Upper lobe of right lung (tissue), 1 donor: Measurements from ENCODE around the gene RNF13. TPM values are rescaled to one million over a fixed set of nuclear protein-coding genes. Genes with fewer than 3 reads are reported as not detected.

Experiments used
- ATAC-seq: fragments of 200-7000 bp; cut with Tn5 transposase; one replicate; pipeline ENCODE4 v1.9.1; 2020; ENCODE audit warnings: mild to moderate bottlenecking, moderate library complexity
- DNase-seq: peaks from one replicate; pipeline ENCODE4 v3.0.0-alpha.2; 2020
- H3K27ac ChIP-seq: fragments of 200-600 bp; one replicate; pipeline ENCODE4 v1.8.0; 2022
- H3K27me3 ChIP-seq: fragments of 200-600 bp; one replicate; pipeline ENCODE4 v1.8.0; 2022; ENCODE audit warnings: mild to moderate bottlenecking
- H3K36me3 ChIP-seq: fragments of 200-600 bp; one replicate; pipeline ENCODE4 v1.8.0; 2022
- H3K4me1 ChIP-seq: fragments of 200-600 bp; one replicate; pipeline ENCODE4 v1.8.0; 2022
- H3K4me3 ChIP-seq: fragments of 200-600 bp; one replicate; pipeline ENCODE4 v1.8.0; 2022; ENCODE audit warnings: mild to moderate bottlenecking
- H3K9me3 ChIP-seq: fragments of 200-600 bp; one replicate; pipeline ENCODE4 v1.8.0; 2022
- intact Hi-C: fragments of 100-400 bp; cut with DNase I; formaldehyde crosslinking; loops from one replicate; pipeline ENCODE4 v1.11.0; 2022
- long read RNA-seq: library from polyadenylated mRNA; unstranded; transcript quantifications from one replicate; pipeline ENCODE4 v2.0.0, GENCODE V29; 2021
- total RNA-seq: library from RNA; stranded (reverse); fragmentation: NEBNext Ultra II Directional; extraction: Animal tissue kit (Norgen Biotek cat#: 25700); gene quantifications from one replicate; pipeline ENCODE4 v1.2.1, GENCODE V29; 2021
- TF ChIP-seq, protein P1 (sequence below): fragments of 200-600 bp; IDR thresholded peaks from one replicate; pipeline ENCODE4 v1.8.0; 2022; ENCODE audit warnings: antibody characterized with exemption
- donor health status: DM: no; HTN: yes; CAD: no; lungs with severe emphysema.

The RNF13 gene, protein sequence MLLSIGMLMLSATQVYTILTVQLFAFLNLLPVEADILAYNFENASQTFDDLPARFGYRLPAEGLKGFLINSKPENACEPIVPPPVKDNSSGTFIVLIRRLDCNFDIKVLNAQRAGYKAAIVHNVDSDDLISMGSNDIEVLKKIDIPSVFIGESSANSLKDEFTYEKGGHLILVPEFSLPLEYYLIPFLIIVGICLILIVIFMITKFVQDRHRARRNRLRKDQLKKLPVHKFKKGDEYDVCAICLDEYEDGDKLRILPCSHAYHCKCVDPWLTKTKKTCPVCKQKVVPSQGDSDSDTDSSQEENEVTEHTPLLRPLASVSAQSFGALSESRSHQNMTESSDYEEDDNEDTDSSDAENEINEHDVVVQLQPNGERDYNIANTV
- total RNA-seq = 136 TPM
- long read RNA-seq, transcript RNF13-203 (10 exons, 2,843 nt) = major isoform, 203 of 277 reads
- long read RNA-seq, transcript RNF13-212 (10 exons, 1,027 nt) = minor isoform, 16 of 277 reads
- long read RNA-seq, transcript RNF13-201 (11 exons, 2,866 nt) = minor isoform, 5 of 277 reads
- long read RNA-seq, partial matches to known transcripts = 10 of 277 reads
- long read RNA-seq, other reads (novel, unspliced or antisense) = 38 of 277 reads

DNA sequence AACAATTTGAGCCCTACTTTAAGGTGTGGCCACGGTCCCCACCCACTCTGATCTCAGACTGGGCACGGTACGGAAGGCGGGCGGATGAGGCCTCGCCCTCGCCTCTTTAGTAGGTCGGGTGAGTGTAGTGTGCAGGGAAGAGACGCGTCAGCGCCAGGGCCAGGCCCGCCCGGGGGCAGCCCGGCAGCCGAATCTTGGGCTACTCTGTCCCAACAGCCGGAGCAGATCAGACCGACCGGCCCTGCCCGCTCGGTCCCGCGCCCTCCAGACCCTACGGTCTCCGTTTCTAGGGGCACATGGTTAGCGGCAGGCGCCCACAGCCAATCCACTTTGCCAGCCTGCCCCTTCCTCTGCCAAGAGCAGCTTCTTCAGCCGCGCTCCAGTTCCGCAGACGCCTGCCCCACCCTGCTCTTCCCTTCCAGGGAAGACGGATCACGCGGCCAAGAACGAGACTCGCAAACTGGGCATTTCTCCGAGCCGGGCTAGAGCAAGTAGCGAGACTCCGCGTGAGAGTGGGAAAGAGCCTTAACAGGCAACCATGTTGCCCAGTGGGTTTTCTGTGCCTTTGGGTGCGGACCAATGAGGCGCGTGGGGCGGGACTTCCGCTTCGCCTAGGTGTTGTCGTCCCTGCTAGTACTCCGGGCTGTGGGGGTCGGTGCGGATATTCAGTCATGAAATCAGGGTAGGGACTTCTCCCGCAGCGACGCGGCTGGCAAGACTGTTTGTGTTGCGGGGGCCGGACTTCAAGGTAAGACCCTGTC is at the start of gene RNF13:
Gene RNF13, plus strand, starts transcription at position 610 of the 761 bp plus-strand sequence. CDS start 32,812 bp downstream, outside the sequence.
- H3K36me3 ChIP-seq = no peaks in the 10 kb centered on the region
- peak within 1 kb of the TSS; percentile 97 for H3K27ac ChIP-seq
- TF ChIP-seq, protein P1, sequence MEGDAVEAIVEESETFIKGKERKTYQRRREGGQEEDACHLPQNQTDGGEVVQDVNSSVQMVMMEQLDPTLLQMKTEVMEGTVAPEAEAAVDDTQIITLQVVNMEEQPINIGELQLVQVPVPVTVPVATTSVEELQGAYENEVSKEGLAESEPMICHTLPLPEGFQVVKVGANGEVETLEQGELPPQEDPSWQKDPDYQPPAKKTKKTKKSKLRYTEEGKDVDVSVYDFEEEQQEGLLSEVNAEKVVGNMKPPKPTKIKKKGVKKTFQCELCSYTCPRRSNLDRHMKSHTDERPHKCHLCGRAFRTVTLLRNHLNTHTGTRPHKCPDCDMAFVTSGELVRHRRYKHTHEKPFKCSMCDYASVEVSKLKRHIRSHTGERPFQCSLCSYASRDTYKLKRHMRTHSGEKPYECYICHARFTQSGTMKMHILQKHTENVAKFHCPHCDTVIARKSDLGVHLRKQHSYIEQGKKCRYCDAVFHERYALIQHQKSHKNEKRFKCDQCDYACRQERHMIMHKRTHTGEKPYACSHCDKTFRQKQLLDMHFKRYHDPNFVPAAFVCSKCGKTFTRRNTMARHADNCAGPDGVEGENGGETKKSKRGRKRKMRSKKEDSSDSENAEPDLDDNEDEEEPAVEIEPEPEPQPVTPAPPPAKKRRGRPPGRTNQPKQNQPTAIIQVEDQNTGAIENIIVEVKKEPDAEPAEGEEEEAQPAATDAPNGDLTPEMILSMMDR = no peak
- H3K4me3 ChIP-seq = peak within 1 kb of the TSS; percentile 82
- H3K9me3 ChIP-seq = no peaks in the 10 kb centered on the region
- intact Hi-C loops = no loop called here
- peak; percentile 94 for ATAC-seq
- DNase-seq = peak; percentile 98
- peaks cover 39% of the 10 kb centered on the region for H3K4me1 ChIP-seq
- H3K27me3 ChIP-seq = no peaks in the 10 kb centered on the region

DNA sequence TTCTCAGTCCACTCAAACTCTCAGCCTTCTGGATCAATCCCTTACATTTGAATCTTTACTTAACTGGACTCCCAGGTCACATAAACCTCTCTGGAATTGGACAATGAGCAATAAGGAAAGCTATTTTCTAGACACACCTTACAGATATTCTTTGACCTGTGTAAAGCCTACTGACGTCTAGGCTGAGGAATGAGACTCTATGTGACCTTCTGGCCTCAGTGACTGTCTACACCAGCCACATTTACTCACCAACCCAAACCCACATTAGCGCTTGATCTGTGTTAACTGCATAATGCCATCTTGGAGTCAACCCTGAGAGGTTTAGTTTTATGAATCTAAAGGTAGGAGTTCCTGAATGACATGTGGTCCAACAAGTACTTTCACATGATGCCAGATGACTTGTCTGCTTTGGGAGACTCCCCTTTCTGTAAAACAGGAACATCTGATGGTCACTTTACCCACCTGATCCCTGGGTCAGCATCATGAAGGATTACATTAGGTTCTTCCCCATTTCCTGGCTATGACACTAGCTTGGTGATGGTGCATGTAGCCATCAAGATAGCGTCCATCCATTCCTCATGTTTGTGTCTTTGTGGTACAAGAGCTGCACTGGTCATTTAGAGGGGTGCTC is 49.3 kb upstream of the RNF13 start:
- H3K27ac ChIP-seq = no peak overlapping the region
- H3K36me3 ChIP-seq = no peaks in the 10 kb centered on the region
- H3K9me3 ChIP-seq = no peaks in the 10 kb centered on the region
- TF ChIP-seq, protein P1 = no peak
- intact Hi-C loops = no loop called here
- no peaks in the 10 kb centered on the region for H3K27me3 ChIP-seq
- ATAC-seq = peak; percentile 32
- H3K4me1 ChIP-seq = no peaks in the 10 kb centered on the region
- no peak for DNase-seq
- H3K4me3 ChIP-seq = no peak overlapping the region

DNA sequence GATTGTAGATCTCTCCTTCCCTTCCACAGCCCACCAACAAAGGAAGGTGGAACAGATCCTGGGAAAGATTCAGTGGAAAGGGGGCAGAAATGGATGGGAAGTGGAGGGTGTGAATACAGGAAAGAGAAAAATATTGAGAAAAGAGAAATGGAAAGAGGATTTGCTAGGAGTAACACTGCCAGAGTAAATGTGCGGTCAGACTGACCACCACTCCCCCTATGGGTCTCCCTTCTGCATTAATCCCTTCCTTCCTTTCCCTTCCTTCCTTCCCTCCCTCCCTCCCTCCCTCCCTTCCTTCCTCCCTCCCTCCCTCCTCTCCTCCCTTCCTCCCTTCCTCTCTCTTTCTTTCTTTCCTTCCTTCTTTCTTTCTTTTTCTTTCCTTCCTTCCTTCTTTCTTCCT is 48.7 kb upstream of the RNF13 start:
- ATAC-seq (no peak), DNase-seq (no peak)
- Histone ChIP-seq H3K4me1 (no peaks in the 10 kb centered on the region), H3K9me3 (no peaks in the 10 kb centered on the region), H3K27me3 (no peaks in the 10 kb centered on the region), H3K27ac (no peak overlapping the region), H3K36me3 (no peaks in the 10 kb centered on the region), H3K4me3 (no peak overlapping the region)
- intact Hi-C loops = no loop called here
- TF ChIP-seq, protein P1 = no peak

DNA sequence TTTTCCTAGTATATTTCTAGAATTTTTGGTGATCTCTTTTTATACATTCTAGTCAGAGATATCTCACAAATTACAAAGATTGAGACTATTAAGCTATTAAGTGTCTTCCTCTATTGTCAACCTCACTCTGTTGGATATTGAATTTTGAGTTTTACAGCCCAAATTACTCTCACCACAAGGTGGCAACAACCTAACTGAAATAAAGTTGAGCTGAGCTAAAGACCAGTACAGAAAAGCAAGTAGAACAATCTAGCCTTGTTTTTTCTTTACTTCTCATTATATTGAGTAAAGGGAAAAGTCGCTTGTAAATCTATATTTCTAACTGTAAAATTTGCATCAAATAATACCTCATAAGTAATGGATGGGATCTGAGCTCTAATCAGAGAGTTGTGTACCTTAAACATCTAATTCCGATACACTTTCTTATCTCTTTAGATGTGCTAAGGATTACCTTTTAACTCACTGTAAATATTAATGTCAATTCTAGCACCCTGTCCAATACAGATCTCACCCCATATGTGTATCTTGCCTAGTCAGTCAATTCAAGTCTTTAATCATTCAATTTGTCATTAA is 47.2 kb upstream of the RNF13 start:
- peak; percentile 56 for ATAC-seq
- intact Hi-C loops = no loop called here

More for the DNA sequence above, 47.2 kb upstream of the RNF13 start:
- H3K27ac ChIP-seq = no peak overlapping the region
- no peaks in the 10 kb centered on the region for H3K36me3 ChIP-seq
- TF ChIP-seq, protein P1 = peak; percentile 49
- no peaks in the 10 kb centered on the region for H3K27me3 ChIP-seq
- no peaks in the 10 kb centered on the region for H3K9me3 ChIP-seq
- H3K4me3 ChIP-seq = no peak overlapping the region
- no peaks in the 10 kb centered on the region for H3K4me1 ChIP-seq
- DNase-seq = no peak
